Heart left ventricle (tissue), 13 donors: ENCODE data around the gene NEURL1.

Experiments
- CTCF ChIP-seq, 12 donors: fragments of 200-600 bp; sonication (generic) in 4 of 12; IDR thresholded peaks; one replicate each; pipeline versions ENCODE4 v1.5.0 to v1.8.0; 2018 to 2022; ENCODE audit warnings: antibody characterized with exemption in 12 of 12, mild to moderate bottlenecking in 5 of 12
- POLR2A ChIP-seq, 2 donors: fragments of 450-650 bp; IDR thresholded peaks; one replicate each; pipeline ENCODE4 v1.6.1; 2017; ENCODE audit warnings: antibody characterized with exemption in 2 of 2, mild to moderate bottlenecking in 2 of 2, moderate library complexity in 2 of 2
- donor health status: ischemic (EF 13 %, LVEDD 7.1; RV severe dilation, severe dysfunction).
- donor health status: DM: no; HTN: yes; CAD: no.
- donor health status: DM: no; HTN: no; CAD: no.
- donor health status: ischemic (EF 25% LVEDD 6.9; RV normal size, moderate dysfunction).
- donor health status: ischemic (EF 25% LVEDD 5.7; RV mildly dilated, moderate dysfunction).
- donor health status: ischemic (EF 35%, LVEDD 5.7; RV mildly dilated, moderate dysfunction).
- donor health status: nonischemic (EF 11% LVEDD 7.7; RV severe dilation, severe dysfunction).
- donor health status: DM: yes; HTN: yes; CAD: no.
- donor health status: PGD.
- donor health status: ischemic (EF 29% LVEDD 5.4; RV normal size, mild dysfunction).
- donor health status: nonischemic (EF 23%, LVEDD 6.1; RV moderate dilation, normal function).

DNA sequence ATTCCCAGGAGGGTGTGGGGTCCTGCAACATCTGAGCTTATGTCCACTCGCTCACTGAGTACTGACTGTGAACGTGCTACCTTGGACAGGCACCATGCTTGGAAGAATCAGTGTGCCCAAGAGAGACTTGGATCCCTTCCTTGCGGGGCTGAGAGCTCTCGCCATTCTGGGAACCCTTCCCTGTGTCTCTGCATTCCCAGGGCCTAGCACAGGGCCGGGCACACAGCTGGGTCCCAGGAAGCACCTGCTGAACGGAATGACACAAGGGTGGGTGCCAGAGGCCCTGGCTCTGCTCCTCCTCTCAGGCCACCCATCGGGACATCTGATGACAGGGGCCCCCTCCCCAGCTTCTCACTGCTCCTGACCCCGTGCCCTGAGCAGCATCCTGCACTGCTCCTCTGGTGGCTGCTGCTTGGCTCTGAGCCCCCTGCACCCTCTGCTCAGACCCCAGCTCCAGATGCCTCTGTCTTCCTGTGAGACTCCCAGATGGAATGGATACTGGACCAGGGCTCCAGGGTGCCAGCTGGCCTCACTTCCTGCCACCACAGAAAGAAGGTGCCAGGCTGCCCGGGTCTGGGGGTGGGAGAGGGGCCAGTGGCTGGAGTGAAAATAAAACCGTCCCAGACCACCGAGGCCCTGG lies 129.6 kb downstream of the NEURL1 start:
- TF ChIP-seq CTCF (IDR thresholded peaks at IDR 0.05) (no peak), POLR2A (IDR thresholded peaks at IDR 0.05) (no peak)
